OCI-LY7 (cell line): Measurements from ENCODE around the gene RAB5IF. TPM values are rescaled to one million over a fixed set of nuclear protein-coding genes. Genes with fewer than 3 reads are reported as not detected.

Experiments
- BruUV-seq: library from RNA; stranded (reverse); fragments of 400-500 nt; replicated peaks from 2 replicates; lab custom pipeline; 2021; lab: Mats Ljungman, UMichigan
- CTCF ChIA-PET: fragments of 300-600 bp; sonication (Branson Sonifier 250); formaldehyde crosslinking; loops from one replicate; lab custom pipeline; 2022; ENCODE audit warnings: antibody characterized with exemption; ENCODE audit not compliant: unreplicated experiment; lab: Charles Lee
- POLR2A ChIA-PET: fragments of 300-600 bp; sonication (Branson Sonifier 250); formaldehyde crosslinking; loops from one replicate; lab custom pipeline; 2022; ENCODE audit warnings: antibody characterized with exemption; lab: Charles Lee
- DNase-seq: peaks from one replicate; pipeline ENCODE4 v3.0.0-alpha.2; 2015; ENCODE audit warnings: low spot score
- H2AFZ ChIP-seq: fragments of 200-600 bp; sonication (generic), shearing (Covaris generic); 2 replicates; pipeline ENCODE4 v1.6.1; 2014; ENCODE audit warnings: mild to moderate bottlenecking, antibody characterized with exemption, low read length, moderate library complexity
- H3K27ac ChIP-seq: fragments of 200-600 bp; sonication (generic); 2 replicates; pipeline ENCODE4 v1.5.1; 2014; ENCODE audit warnings: mixed run types, low read depth, mild to moderate bottlenecking, moderate library complexity, low read length, inconsistent platforms; ENCODE audit not compliant: poor library complexity, severe bottlenecking
- H3K36me3 ChIP-seq: fragments of 200-600 bp; sonication (generic); 2 replicates; pipeline ENCODE4 v1.6.1; 2014; ENCODE audit warnings: mild to moderate bottlenecking, antibody characterized with exemption, low read length, moderate library complexity, mixed read lengths; ENCODE audit not compliant: insufficient read depth
- H3K4me1 ChIP-seq: fragments of 200-600 bp; sonication (generic); 2 replicates; pipeline ENCODE4 v1.5.1; 2014; ENCODE audit warnings: mild to moderate bottlenecking, low read length; ENCODE audit not compliant: insufficient read depth, poor library complexity, severe bottlenecking
- H3K4me2 ChIP-seq: fragments of 200-600 bp; sonication (generic); 2 replicates; pipeline ENCODE4 v1.6.1; 2014; ENCODE audit warnings: mild to moderate bottlenecking, low read length
- H3K4me3 ChIP-seq: fragments of 200-600 bp; sonication (generic); 2 replicates; pipeline ENCODE4 v1.5.1; 2014; ENCODE audit warnings: mild to moderate bottlenecking, low read depth, low read length; ENCODE audit not compliant: poor library complexity, severe bottlenecking
- H3K79me2 ChIP-seq: fragments of 200-600 bp; sonication (generic); 2 replicates; pipeline ENCODE4 v1.6.1; 2016; ENCODE audit warnings: low read depth, mild to moderate bottlenecking, low read length, moderate library complexity, mixed read lengths; ENCODE audit not compliant: insufficient read depth
- H3K9me2 ChIP-seq: fragments of 200-600 bp; sonication (generic); 2 replicates; pipeline ENCODE4 v1.6.1; 2016; ENCODE audit warnings: mild to moderate bottlenecking, low read length, mixed read lengths; ENCODE audit not compliant: insufficient read depth
- H3K9me3 ChIP-seq: fragments of 200-600 bp; sonication (generic); 2 replicates; pipeline ENCODE4 v1.6.1; 2014; ENCODE audit warnings: mild to moderate bottlenecking, mixed run types, low read length, mixed read lengths
- H4K20me1 ChIP-seq: fragments of 200-600 bp; sonication (generic); 2 replicates; pipeline ENCODE4 v1.6.1; 2014; ENCODE audit warnings: mild to moderate bottlenecking, antibody characterized with exemption, low read length, moderate library complexity, mixed read lengths; ENCODE audit not compliant: insufficient read depth
- CTCF ChIP-seq: fragments of 200-600 bp; sonication (generic); conservative IDR thresholded peaks from 2 replicates; pipeline ENCODE4 v1.5.1; 2014; ENCODE audit warnings: mild to moderate bottlenecking, antibody characterized with exemption, low read length, moderate library complexity, mixed read lengths
- EZH2phosphoT487 ChIP-seq: fragments of 200-600 bp; sonication (generic); IDR thresholded peaks from 2 replicates; pipeline ENCODE4 v1.6.1; 2018; ENCODE audit warnings: low read depth, borderline replicate concordance, mild to moderate bottlenecking, mixed run types, antibody characterized with exemption, low read length, moderate library complexity, mixed read lengths
- intact Hi-C: fragments of 100-400 bp; cut with micrococcal nuclease; formaldehyde crosslinking; loops from one replicate; pipeline ENCODE4 v1.10.0; 2022; ENCODE audit not compliant: unreplicated experiment
- small RNA-seq: library from RNA; depleted of rRNA; stranded (forward); fragments of <200 nt; gene quantifications from one replicate; pipeline ENCODE3, GENCODE V24; 2014
- total RNA-seq, 2 experiments: library from RNA; depleted of rRNA in 1 of 2; stranded (reverse); fragments of >200 nt in 1 of 2; shearing (Covaris generic) in 1 of 2; gene quantifications; 2 replicates each; pipeline ENCODE4 v1.2.3, GENCODE V29; 2014 to 2022

The RAB5IF gene
- total RNA-seq, 2 experiments from 2014 or later, result 66.6 to 94.8 TPM

DNA sequence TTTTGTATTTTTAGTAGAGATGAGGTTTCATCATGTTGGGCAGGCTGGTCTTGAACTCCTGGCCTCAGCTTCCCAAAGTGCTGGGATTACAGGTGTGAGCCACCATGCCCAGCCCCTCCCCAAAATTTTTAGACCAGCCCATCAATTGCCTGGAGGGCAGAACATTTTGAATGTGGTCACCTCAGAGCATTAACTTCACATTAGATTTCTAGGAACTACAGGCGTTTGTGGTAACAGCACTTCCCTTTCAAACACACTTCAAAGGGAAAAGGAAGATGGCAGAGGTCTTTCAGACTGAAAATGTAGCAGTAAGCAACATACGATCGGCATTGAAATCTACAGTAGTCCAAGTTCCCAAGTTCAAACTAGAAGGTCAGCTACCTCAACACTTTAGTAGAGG lies 52.7 kb downstream of the RAB5IF start:
- H3K27ac ChIP-seq, result no peak overlapping the region
- no peaks in the 10 kb centered on the region for H3K36me3 ChIP-seq
- no peak overlapping the region for H3K4me3 ChIP-seq
- no peak for DNase-seq
- H3K4me1 ChIP-seq, result no peaks in the 10 kb centered on the region
- H3K79me2 ChIP-seq, result no peaks in the 10 kb centered on the region
- H3K9me2 ChIP-seq, result no peaks in the 10 kb centered on the region
- ChIA-PET POLR2A (interaction anchor here (0.7 kb wide), 1 partner anchor 1828 kb away, joined by 7 read pairs; no protein-coding TSS in a partner anchor), CTCF (no interaction called here)
- no TSS peak for BruUV-seq
- no peaks in the 10 kb centered on the region for H3K9me3 ChIP-seq
- no peaks in the 10 kb centered on the region for H4K20me1 ChIP-seq
- TF ChIP-seq EZH2phosphoT487 (no peak), CTCF (no peak)
- H3K4me2 ChIP-seq, result no peak overlapping the region
- intact Hi-C loops, result no loop called here
- no peak overlapping the region for H2AFZ ChIP-seq

Small RNA genes within 50 kb of the gene (small RNA-seq; reads per million reads assigned to genes)
- gene RF00017, result not detected

Other genes starting within 250 kb of the RAB5IF start
- gene MYL9, start 64.3 kb upstream of the RAB5IF start, total RNA-seq (2014; rRNA removed; shearing (Covaris generic)), result not detected in 2 replicates
- gene MYL9, start 64.3 kb upstream of the RAB5IF start, total RNA-seq (2022), result not detected in 2 replicates
- gene TGIF2, start 32.2 kb upstream of the RAB5IF start, total RNA-seq (2014; rRNA removed; shearing (Covaris generic)), result 26.6 and 41.3 TPM in 2 replicates
- gene TGIF2, start 32.2 kb upstream of the RAB5IF start, total RNA-seq (2022), result 45.2 and 49.4 TPM in 2 replicates
- 1.5 and 2.0 TPM in 2 replicates for gene SLA2, start 40.4 kb downstream of the RAB5IF start, total RNA-seq (2014; rRNA removed; shearing (Covaris generic))
- 4.1 and 5.0 TPM in 2 replicates for gene SLA2, start 40.4 kb downstream of the RAB5IF start, total RNA-seq (2022)
- 10.1 and 14.4 TPM in 2 replicates for gene NDRG3, start 140.3 kb downstream of the RAB5IF start, total RNA-seq (2014; rRNA removed; shearing (Covaris generic))
- gene NDRG3, start 140.3 kb downstream of the RAB5IF start, total RNA-seq (2022), result 22.1 and 25.0 TPM in 2 replicates
- 37.6 and 38.3 TPM in 2 replicates for gene DSN1, start 168.0 kb downstream of the RAB5IF start, total RNA-seq (2014; rRNA removed; shearing (Covaris generic))
- gene DSN1, start 168.0 kb downstream of the RAB5IF start, total RNA-seq (2022), result 33.0 and 36.8 TPM in 2 replicates